ENCODE data around the gene PDE11A.
"Not testable (repeated sequence)": the region's sequence is repeated elsewhere in the genome, so short reads cannot be mapped to it uniquely, and the experiment has no call there.

PDE11A gene

GRCh38 chr2:178074123-178075005 is 1.8 kb upstream of the PDE11A start:
- peak in 1 of 5 experiments; percentile 6 for DNase-seq

GRCh38 chr2:178072000-178072382 is 586 bp downstream of the PDE11A start:
- DNase-seq: no peak

GRCh38 chr2:178070824-178071223 is 1.8 kb downstream of the PDE11A start:
- DNase-seq: no peak

GRCh38 chr2:178069551-178069950 is 3.0 kb downstream of the PDE11A start:
- DNase-seq: no peak

- DNase-seq: no peak
These were observed 3.6 kb downstream of the PDE11A start for GRCh38 chr2:178068823-178069454.

- no peak for DNase-seq
These were observed 5.5 kb downstream of the PDE11A start for GRCh38 chr2:178066890-178067669.

- DNase-seq: no peak
These were observed 6.3 kb downstream of the PDE11A start for GRCh38 chr2:178066324-178066723.

- DNase-seq: no peak
These were observed 12.9 kb downstream of the PDE11A start for GRCh38 chr2:178059681-178060080.

GRCh38 chr2:178059111-178059510 is 13.5 kb downstream of the PDE11A start:
- no peak for DNase-seq

GRCh38 chr2:178057179-178057680 is 15.3 kb downstream of the PDE11A start:
- no peak for DNase-seq

- no peak for DNase-seq
These were observed 16.2 kb downstream of the PDE11A start for GRCh38 chr2:178056345-178056744.

- DNase-seq: not testable (repeated sequence)
These were observed 21.3 kb downstream of the PDE11A start for GRCh38 chr2:178051257-178051656.

GRCh38 chr2:178047391-178047790 is 25.2 kb downstream of the PDE11A start:
- DNase-seq: no peak

- no peak for DNase-seq
These were observed 27.7 kb downstream of the PDE11A start for GRCh38 chr2:178044836-178045235.

- DNase-seq: no peak
These were observed 29.3 kb downstream of the PDE11A start for GRCh38 chr2:178043266-178043665.

GRCh38 chr2:178033583-178033982 is 39.0 kb downstream of the PDE11A start:
- DNase-seq: not testable (repeated sequence)

GRCh38 chr2:178029342-178029741 is 43.2 kb downstream of the PDE11A start:
- DNase-seq: no peak

- no peak for DNase-seq
These were observed 46.9 kb downstream of the PDE11A start for GRCh38 chr2:178025551-178026185.

GRCh38 chr2:178018141-178018540 is 54.4 kb downstream of the PDE11A start:
- no peak for DNase-seq

GRCh38 chr2:178016612-178017011 is 56.0 kb downstream of the PDE11A start:
- no peak for DNase-seq

GRCh38 chr2:178012639-178013038 is 59.9 kb downstream of the PDE11A start:
- DNase-seq: no peak

GRCh38 chr2:178009813-178010212 is 62.8 kb downstream of the PDE11A start:
- no peak for DNase-seq

Measured in T-helper 2 cell (primary cell).